Endothelial cell of umbilical vein (primary cell): ENCODE data around the gene PGGT1B.

Source experiments
- CTCF ChIP-seq, 2 donors: IDR thresholded peaks; 1 replicate in 1 of 2; 2 replicates in 1 of 2; pipeline ENCODE4 v1.5.1; 2011; ENCODE audit warnings: low read length in 2 of 2, mild to moderate bottlenecking in 2 of 2, moderate library complexity in 2 of 2, control low read depth in 1 of 2, inconsistent platforms in 1 of 2, low read depth in 1 of 2; ENCODE audit not compliant: insufficient read depth in 1 of 2; ENCODE audit errors: extremely low read depth in 1 of 2
- EZH2 ChIP-seq: IDR thresholded peaks from 2 replicates; pipeline ENCODE4 v1.6.1; 2012; ENCODE audit warnings: borderline replicate concordance, low read depth, mild to moderate bottlenecking, moderate library complexity, low read length, inconsistent platforms; ENCODE audit not compliant: severe bottlenecking
- JUN ChIP-seq: IDR thresholded peaks from 2 replicates; pipeline ENCODE4 v1.6.1; 2011; ENCODE audit warnings: borderline replicate concordance, low read depth; ENCODE audit not compliant: insufficient read length, insufficient read depth
- MAX ChIP-seq: IDR thresholded peaks from 2 replicates; pipeline ENCODE4 v1.6.1; 2011; ENCODE audit not compliant: insufficient read depth, insufficient read length
- MYC ChIP-seq: IDR thresholded peaks from one replicate; pipeline ENCODE4 v1.6.1; 2011; ENCODE audit warnings: mild to moderate bottlenecking, low read depth, low read length
- POLR2A ChIP-seq: IDR thresholded peaks from 2 replicates; pipeline ENCODE4 v1.6.1; 2012; ENCODE audit warnings: low read depth, mild to moderate bottlenecking, control low read depth, low read length
- POLR2AphosphoS5 ChIP-seq: IDR thresholded peaks from 2 replicates; pipeline ENCODE4 v1.6.1; 2012; ENCODE audit warnings: low read depth, mild to moderate bottlenecking, control low read depth, low read length, moderate library complexity; ENCODE audit not compliant: insufficient read depth

- no peak for TF ChIP-seq POLR2AphosphoS5
- TF ChIP-seq CTCF (IDR thresholded peaks at IDR 0.05; ENCODE audit: extremely low read depth in 1 of 2, insufficient read depth in 1 of 2, low read depth in 1 of 2, low read length in 2 of 2): no peak
- TF ChIP-seq EZH2: no peak
- TF ChIP-seq MAX: no peak
- TF ChIP-seq MYC: no peak
- no peak for TF ChIP-seq JUN
- no peak for TF ChIP-seq POLR2A
Observed at GRCh38 chr5:115284021-115284420, 21.3 kb upstream of the PGGT1B start.
